Eye (tissue), 1 donor: ENCODE data around the gene MAB21L3.

Experiments used
- DNase-seq: peaks from one replicate; pipeline ENCODE4 v3.0.0-alpha.2; 2015

Gene MAB21L3

GRCh38 chr1:116110567-116111523 is at the start of gene MAB21L3:
Gene MAB21L3 (plus strand): TSS chr1:116111399. CDS start chr1:116112616, 1,217 bp downstream.
- no peak for DNase-seq

DNA sequence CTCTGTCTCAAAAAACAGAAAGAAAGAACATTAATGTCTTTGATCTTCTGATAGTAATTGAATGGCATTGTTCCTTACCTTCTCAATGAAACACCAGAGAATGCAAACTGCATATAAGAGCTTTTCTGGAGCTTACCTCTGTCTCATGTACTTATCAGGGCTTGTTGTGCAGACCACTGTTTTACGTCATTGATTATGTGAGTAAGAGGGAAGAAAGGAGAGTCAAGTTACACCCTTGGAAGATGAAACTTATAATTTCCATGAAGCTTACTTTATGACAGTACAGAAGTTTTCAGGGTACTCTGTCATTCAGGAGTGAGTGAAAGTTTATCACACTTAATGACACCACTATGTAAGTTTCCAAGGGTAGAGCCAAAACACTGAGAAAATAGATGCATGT is 49.0 kb upstream of the MAB21L3 start:
- no peak for DNase-seq

DNA sequence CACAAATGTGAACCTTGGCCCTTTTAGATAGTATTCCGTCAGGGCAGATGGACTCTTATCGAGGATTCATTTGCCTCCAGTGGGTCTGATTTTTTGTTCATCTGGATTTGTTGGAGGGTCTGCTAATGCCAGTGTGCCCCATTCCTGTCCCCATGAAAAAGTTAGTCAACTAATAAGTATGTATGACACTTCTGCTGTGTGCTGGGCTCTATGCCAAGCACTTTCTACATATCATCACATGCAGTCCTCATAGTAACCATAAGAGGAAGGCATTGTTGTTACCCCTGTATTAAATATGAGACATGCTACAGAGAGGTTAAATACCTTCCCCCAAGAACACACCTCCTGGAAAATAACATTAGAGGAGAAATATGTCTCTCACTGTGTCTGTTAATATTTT is 46.6 kb upstream of the MAB21L3 start:
- DNase-seq: no peak

- peak; percentile 24 for DNase-seq
Measured at GRCh38 chr1:116066868-116067565, 44.2 kb upstream of the MAB21L3 start.

DNA sequence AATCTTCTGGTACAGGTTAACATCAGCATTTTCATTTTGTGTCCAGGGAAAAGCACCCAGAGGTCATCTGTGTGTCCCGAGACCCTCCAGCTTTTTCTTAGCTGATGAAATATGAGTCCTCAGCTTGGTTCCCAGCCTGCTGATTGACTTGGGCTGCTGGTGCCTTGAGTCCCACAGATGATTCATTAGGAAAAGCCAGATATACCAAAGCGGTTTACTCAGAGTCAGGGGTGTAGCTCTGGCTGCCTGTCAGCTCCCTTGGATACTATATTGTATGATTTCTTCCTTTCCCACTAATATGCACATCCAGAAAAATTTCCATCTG is 43.7 kb upstream of the MAB21L3 start:
- DNase-seq: peak; percentile 35

GRCh38 chr1:116075575-116075974 is 35.6 kb upstream of the MAB21L3 start:
- DNase-seq: no peak

GRCh38 chr1:116075990-116076389 is 35.2 kb upstream of the MAB21L3 start:
- DNase-seq: no peak

- no peak for DNase-seq
Measured at GRCh38 chr1:116076831-116077230, 34.4 kb upstream of the MAB21L3 start.

GRCh38 chr1:116078699-116079223 is 32.4 kb upstream of the MAB21L3 start:
- DNase-seq: no peak

DNA sequence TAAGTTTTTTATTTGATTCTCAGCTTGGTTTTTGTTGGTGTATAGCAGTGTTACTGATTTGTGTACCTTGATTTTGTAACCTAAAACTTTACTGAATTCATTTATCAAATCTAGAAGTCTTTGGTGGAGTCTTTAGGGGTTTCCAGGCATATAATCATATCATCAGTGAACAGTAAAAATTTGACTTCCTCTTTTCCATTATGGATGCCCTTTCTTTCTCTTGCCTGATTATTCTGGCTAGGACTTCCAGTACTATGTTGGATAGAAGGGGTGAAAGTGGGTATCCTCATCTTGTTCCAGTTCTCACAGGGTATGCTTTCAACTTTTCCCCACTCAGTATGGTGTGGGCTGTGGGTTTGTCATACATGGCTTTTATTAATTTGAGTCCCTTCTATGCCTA is 23.6 kb upstream of the MAB21L3 start:
- DNase-seq: no peak

DNA sequence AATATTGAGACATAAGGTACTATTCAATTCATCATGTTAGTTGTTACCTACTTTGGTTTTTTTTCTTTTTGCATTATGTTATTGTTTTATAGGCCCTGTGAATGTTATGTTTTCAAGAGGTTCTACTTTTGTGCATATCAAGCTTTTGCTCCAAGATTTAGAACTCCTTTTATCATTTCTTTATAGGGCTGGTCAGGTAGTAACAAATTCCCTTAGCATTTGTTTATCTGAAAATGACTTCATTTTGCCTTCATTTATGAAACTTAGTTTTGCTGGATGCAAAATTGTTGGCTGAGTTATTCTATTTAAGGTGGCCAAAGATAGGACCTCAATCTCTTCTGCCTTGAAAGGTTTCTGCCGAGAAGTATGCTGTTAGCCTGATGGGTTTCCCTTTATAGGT is 21.3 kb upstream of the MAB21L3 start:
- no peak for DNase-seq

GRCh38 chr1:116091083-116091482 is 20.1 kb upstream of the MAB21L3 start:
- no peak for DNase-seq

DNA sequence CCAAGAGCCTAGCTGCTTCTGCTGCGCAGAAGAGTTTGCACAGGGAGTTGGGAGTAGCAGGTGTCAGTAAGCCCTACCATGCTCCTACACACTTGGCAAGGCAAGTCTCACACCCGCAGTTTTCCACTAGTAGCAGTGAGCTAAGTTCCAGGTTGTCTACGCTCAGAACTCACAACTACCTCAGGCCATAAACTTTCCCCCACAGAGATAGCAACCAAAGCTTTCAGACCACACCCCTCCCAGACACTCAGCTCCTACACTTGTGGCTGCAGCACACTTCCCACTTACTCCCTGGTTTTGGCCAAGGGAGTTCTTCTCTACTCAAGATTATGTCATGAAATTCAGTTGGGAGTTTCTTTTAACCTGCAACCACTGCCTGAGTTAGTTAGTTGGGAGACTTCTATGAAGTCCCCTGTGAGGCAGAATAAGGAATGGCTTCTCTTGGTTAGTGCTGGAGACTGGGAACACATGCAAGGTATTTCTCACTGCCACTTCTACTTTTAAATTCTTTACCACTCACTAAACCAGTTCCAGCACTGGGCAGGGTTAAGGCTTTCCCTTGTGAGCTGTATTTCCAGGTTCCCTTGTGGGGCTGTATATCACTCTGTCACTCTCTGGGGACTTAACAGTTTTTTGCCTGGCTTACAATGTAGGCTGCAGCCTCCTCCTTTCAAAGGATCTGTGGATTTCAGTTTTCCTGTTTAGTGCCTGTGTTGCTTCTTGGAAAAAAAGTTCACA is 18.3 kb upstream of the MAB21L3 start:
- no peak for DNase-seq

DNA sequence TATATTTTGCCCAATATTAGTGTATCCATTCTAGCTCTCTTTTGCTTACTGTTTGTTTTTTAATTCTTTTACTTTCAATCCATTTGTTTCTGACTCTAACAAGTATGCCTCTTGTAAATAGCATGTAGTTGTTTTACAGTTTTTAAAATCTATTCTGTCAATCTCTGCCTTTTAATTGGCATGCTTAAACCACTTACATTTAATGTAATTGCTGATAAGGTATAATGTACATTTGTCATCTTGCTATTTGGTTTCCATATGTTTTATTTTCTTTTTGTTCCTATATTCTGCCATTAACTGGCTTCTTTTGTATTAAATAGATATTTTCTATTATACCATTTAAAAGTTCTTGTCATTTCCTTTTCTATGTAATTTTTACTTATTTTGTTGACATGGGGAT is 16.2 kb upstream of the MAB21L3 start:
- no peak for DNase-seq

- no peak for DNase-seq
Measured at GRCh38 chr1:116096013-116096618, 15.1 kb upstream of the MAB21L3 start.

DNA sequence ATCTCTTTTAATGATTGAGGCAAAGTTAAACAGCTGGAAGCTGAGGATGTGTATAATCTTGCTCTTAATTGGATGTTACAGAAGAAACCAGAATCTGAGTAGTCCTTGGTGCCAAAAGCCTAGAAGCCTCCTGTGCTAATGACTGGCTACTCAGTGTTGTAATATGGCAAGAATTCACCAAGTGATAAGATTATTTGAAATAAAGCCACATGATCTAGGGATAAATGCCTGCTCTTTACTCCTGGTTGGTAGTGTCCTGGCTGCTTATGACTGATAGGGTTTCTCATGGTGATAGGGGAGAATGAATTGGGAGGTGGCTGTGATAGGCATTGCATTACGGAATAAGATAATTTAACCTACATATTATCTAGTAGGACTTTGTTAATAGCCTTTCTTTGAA is 13.6 kb upstream of the MAB21L3 start:
- DNase-seq: no peak

- DNase-seq: peak; percentile 83
Measured at GRCh38 chr1:116099379-116099778, 11.8 kb upstream of the MAB21L3 start.

DNA sequence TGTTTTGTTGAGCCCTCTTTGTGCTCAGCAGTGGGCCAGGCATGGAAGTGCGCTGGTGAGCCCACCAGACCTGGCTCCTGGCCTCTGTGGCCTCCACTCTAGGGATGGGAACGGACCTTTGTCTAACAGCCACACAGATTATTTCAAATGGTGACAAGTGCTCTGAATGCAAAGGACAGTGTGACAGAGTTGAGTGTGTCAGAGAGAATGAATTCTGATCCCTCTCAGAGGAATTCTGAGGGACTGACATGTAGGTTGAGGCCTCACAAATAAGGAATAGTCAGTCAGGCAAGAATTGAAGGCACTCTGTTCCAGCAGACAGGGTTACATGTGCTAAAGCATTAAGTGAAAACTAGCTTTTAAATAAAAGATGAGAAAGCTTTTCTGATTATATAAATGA is 11.3 kb upstream of the MAB21L3 start:
- DNase-seq: peak; percentile 72

GRCh38 chr1:116104667-116105066 is 6.5 kb upstream of the MAB21L3 start:
- DNase-seq: no peak

DNA sequence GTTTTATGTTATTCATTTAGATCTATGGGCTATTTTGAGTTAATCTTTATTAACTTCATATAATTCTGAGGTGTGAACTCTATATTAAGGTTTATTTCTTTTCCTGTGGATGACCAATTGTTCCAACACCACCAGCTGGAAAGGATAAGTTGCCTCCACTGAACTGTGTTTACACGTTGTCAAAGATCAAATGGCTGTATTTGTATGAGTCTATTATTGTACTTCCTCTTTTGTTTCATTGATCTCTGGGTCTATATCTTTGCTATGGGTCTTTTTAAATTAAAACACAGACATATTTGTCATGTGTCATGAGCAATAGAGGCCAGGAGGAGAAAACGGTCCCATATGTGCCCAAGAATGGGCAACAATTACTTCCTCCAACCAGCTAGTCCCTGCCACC is 5.2 kb upstream of the MAB21L3 start:
- DNase-seq: no peak

DNA sequence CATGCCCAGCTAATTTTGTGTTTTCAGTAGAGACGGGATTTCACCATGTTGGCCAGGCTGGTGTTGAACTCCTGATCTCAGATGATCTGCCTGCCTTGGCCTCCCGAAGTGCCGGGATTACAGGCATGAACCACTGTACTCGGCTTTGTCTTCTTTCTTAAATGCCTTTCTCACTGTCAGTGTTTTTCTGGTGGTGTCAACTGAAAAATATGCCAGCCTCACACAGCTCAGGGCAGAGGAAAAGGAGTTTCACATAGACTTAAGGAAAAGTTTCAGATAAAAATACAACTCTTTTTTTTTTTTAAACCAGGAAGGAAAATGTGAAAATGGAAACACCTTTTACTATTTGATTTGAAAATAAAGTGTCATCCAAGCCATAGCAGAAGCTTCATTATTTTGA is 4.6 kb upstream of the MAB21L3 start:
- no peak for DNase-seq

- no peak for DNase-seq
Measured at GRCh38 chr1:116107371-116107770, 3.8 kb upstream of the MAB21L3 start.

- no peak for DNase-seq
Measured at GRCh38 chr1:116111524-116112021, 374 bp downstream of the MAB21L3 start.
